Right kidney (tissue), 9 donors: ENCODE measurements around the gene PCDHAC1.
"Not testable (repeated sequence)": the region's sequence is repeated elsewhere in the genome, so short reads cannot be mapped to it uniquely, and the experiment has no call there.

Source experiments
- DNase-seq: peaks from one replicate; pipeline ENCODE4 v3.0.0-alpha.2; 2016
- long read RNA-seq, 8 donors: transcript quantifications; one replicate each; lab custom pipeline, GENCODE V29; 2026

Gene PCDHAC1
- long read RNA-seq, donor 1, full-length matches to known transcripts, result 1 of 1 reads
- long read RNA-seq, donor 1, partial matches to known transcripts, result 0 of 1 reads
- long read RNA-seq, donor 1, other reads (novel, unspliced or antisense), result 0 of 1 reads
- long read RNA-seq, donor 2, result 0 reads
- long read RNA-seq, donor 3, full-length matches to known transcripts, result 1 of 1 reads
- long read RNA-seq, donor 3, partial matches to known transcripts, result 0 of 1 reads
- long read RNA-seq, donor 3, other reads (novel, unspliced or antisense), result 0 of 1 reads
- long read RNA-seq, donor 4, result 0 reads
- long read RNA-seq, donor 5, result 0 reads
- long read RNA-seq, donor 6, result 0 reads
- long read RNA-seq, donor 7, result 0 reads
- long read RNA-seq, donor 8, result 0 reads

DNA sequence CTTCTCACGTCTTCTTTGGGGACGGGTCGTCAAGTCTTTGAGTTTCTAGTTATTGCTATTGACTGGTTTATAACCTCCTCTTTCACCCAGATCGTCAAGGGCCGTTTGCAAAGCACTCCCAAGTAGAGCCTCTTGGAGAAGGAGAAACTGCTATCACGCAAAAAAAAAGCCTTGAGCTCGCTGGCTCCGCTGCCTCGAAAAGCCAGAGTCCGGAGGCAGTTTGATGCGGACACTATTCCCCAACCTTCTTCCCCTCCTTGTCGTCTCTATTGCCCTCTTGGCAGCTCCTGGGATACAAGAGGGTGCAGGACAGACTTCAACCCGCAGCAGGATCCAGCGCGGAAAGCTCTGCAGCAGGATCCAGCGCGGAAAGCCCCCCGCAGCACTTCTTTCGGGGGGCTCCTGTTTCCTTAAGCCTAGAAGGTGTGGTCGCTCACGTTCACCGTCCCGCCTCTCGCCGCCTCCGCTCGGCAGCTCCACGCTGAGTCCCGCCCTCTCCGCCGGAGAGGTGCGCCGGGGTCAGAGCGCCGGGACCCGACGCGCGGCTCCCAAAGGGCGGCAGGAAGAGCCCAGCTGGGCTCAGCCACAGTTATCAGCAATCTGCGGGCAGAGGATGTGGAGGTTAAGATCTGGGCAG lies at the start of gene PCDHAC1:
Gene PCDHAC1 (plus strand): TSS at position 494 of the 637 bp plus-strand sequence. CDS start 594 bp downstream, outside the sequence.
- peak; percentile 62 for DNase-seq

DNA sequence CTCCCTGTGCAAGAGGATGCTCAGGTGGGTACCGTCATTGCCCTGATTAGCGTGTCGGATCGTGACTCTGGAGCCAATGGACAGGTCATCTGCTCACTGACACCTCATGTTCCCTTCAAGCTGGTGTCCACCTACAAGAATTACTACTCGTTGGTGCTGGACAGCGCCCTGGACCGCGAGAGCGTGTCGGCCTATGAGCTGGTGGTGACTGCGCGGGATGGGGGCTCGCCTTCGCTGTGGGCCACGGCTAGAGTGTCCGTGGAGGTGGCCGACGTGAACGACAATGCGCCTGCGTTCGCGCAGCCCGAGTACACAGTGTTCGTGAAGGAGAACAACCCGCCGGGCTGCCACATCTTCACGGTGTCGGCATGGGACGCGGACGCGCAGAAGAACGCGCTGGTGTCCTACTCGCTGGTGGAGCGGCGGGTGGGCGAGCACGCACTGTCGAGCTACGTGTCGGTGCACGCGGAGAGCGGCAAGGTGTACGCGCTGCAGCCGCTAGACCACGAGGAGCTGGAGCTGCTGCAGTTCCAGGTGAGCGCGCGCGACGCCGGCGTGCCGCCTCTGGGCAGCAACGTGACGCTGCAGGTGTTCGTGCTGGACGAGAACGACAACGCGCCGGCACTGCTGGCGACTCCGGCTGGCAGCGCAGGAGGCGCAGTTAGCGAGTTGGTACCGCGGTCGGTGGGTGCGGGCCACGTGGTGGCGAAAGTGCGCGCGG lies 49.4 kb upstream of the PCDHAC1 start:
- not testable (repeated sequence) for DNase-seq

GRCh38 chr5:140877262-140877581 lies 48.9 kb upstream of the PCDHAC1 start:
- no peak for DNase-seq

DNA sequence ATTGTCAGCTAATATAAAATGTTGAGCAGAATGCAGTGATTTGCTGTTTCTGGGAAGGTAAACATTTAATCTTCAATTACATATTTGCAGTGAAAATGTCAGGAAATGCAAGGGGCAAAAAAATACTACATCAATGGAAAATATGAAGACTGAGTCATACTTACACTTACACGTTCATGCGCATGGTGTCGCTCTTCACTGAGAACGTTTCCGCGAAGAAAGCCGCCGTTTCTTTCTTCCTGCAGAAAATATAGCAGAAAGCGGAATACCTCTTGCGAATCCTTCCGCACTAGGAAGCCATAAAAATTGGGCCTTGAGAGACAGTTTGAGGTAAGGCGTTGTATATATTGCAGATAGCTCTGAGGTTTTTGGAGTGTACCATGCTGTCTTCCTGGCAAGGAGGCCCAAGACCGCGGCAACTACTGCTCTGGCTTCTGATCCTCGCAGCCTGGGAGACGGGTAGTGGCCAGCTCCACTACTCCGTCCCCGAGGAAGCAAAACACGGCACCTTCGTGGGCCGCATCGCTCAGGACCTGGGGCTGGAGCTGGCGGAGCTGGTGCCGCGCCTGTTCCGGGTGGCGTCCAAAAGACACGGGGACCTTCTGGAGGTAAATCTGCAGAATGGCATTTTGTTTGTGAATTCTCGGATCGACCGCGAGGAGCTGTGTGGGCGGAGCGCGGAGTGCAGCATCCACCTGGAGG lies 44.1 kb upstream of the PCDHAC1 start, which contains the start of gene PCDHA13:
Gene PCDHA13 (plus strand): TSS at position 236 of the 702 bp plus-strand sequence. CDS start 145 bp downstream, at position 381.
- DNase-seq, result no peak

GRCh38 chr5:140882591-140882899 lies 43.6 kb upstream of the PCDHAC1 start:
- DNase-seq, result no peak

DNA sequence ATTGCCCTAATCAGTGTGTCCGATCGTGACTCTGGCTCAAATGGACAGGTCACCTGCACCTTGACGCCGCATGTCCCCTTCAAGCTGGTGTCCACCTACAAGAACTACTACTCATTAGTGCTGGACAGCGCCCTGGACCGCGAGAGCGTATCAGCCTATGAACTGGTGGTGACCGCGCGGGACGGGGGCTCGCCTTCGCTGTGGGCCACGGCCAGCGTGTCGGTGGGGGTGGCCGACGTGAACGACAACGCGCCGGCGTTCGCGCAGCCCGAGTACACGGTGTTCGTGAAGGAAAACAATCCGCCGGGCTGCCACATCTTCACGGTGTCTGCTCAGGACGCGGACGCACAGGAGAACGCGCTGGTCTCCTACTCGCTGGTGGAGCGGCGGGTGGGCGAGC lies 42.7 kb upstream of the PCDHAC1 start:
- no peak for DNase-seq

- no peak for DNase-seq
Observed at GRCh38 chr5:140883927-140884697, 42.0 kb upstream of the PCDHAC1 start.

DNA sequence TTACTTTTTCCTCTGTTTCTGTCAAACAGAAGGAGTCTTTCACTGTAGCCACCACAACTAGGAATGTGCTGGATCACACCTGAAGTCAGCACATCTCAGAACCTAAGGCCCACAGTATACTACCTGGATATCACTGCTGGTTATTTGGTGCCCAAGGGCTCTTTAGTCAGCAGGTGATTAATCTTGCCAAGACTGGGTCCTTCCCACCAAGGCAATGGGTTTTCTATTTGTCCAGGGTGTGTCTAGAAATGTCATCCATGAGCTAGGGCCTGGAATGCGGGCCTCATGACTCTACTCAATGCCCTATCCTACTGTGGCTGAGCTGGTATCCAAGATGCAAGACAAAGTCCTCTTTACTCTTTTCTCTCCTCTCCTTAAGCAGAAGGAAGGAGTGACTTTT lies 9.8 kb upstream of the PCDHAC1 start:
- DNase-seq, result no peak

GRCh38 chr5:140923601-140924000 lies 2.5 kb upstream of the PCDHAC1 start:
- no peak for DNase-seq

DNA sequence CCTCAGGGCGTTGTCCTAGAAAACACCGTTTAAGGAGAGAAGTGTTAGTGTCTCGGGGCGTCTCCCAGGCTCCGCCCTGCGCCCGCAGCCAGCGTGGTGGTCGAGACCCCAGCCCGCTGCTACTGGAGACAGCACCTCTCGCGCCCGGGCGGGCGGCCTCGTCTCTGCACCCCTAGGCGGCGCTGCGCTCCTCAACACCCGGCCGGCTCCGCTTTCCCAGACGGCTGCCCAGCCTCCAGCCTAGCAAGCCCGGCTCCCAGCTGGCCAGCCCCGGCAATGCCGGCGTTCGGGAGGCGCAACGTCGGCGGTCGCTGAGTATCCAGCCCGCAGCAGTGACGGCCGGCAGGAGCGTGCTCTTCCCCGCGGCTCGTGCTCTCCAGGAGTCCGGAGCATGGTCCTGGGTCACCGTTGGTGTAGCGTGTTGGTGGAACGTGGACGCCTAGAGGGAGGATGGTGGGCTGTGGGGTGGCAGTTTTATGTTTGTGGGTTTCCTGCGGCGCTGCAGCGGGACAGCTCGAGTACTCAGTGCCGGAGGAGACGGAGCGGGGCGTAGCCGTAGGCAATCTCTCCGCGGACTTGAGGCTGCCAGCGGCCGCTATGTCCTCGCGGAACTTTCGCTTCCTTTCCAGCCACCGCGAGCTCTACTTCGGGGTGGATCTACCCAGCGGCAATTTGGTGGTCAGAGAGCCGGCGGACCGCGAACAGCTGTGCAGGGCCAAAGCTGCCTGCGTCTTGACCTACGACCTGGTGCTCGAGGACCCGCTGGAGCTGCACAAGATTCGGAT lies 536 bp downstream of the PCDHAC1 start:
- DNase-seq, result peak; percentile 72

DNA sequence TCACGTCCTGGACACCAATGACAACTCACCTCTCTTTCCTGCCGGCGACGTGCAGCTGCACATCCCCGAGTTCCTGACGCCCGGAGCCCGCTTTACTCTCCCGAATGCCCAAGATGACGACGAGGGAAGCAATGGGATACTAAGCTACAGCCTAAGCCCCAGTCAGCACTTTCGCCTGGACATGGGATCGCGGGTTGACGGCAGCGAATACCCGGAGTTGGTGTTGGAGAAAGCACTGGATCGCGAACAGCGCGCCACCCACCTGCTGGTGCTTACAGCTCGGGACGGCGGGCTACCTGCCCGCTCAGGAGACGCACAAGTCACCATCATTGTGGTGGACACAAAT lies 1.1 kb downstream of the PCDHAC1 start:
- no peak for DNase-seq

GRCh38 chr5:140934964-140935606 lies 9.0 kb downstream of the PCDHAC1 start:
- no peak for DNase-seq

GRCh38 chr5:140946578-140946977 lies 20.5 kb downstream of the PCDHAC1 start:
- no peak for DNase-seq

DNA sequence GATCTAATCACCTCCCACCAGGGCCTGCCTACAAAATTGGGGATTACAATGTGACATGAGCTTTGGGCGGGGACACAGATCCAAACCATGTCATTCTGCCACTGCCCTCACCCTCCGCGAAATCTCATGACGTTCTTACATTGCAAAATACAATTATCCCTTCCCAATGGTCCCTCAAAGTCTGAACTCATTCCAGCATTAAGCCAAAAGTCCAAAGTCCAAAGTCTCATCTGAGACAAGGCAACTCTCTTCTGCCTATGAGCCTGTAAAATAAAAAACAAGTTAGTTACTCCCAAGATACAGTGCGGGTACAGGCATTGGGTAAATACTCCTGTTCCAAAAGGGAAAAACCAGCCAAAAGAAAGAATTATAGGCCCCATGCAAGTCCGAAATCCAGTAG lies 25.5 kb downstream of the PCDHAC1 start:
- DNase-seq, result no peak

GRCh38 chr5:140953234-140953633 lies 27.1 kb downstream of the PCDHAC1 start:
- DNase-seq, result no peak

GRCh38 chr5:140962190-140962589 lies 36.1 kb downstream of the PCDHAC1 start:
- no peak for DNase-seq

DNA sequence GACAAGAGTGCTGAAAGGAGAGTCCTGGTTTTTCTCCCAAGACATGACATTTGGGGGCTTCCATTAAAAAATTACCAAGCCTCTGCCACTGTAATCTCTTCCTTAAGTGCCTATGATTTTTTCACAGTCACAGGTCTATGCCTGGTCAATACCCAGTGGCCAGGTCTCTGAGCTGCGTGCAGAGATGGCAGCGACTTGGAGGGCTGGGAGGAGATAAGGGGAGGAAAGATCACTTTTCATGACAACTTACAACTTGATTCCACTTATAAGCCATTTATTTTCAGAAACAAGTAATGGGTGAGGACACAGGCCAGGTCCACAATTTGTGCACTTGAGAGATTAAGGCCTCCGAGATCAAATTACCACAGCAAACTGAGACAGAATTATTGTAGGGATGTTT lies 38.3 kb downstream of the PCDHAC1 start:
- no peak for DNase-seq

DNA sequence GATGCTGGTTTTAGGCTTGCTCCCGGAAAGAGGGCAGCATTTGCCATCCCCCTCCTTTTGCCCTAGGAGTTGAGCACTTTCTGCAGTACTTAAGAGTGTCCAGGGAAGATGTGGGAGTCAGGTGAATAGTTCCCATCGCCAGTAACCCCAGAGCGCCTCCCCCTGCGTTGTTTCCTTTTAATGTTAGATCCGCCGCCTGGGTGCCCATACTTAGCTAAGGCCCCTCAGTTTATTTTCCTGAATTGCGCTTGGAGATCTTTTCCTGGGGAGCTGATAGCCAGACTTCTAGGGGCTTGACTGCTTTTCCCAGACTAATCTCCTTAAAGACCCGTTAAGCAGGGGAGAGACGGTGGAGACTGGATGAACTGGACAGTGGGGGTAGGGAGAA lies 39.8 kb downstream of the PCDHAC1 start:
- no peak for DNase-seq

DNA sequence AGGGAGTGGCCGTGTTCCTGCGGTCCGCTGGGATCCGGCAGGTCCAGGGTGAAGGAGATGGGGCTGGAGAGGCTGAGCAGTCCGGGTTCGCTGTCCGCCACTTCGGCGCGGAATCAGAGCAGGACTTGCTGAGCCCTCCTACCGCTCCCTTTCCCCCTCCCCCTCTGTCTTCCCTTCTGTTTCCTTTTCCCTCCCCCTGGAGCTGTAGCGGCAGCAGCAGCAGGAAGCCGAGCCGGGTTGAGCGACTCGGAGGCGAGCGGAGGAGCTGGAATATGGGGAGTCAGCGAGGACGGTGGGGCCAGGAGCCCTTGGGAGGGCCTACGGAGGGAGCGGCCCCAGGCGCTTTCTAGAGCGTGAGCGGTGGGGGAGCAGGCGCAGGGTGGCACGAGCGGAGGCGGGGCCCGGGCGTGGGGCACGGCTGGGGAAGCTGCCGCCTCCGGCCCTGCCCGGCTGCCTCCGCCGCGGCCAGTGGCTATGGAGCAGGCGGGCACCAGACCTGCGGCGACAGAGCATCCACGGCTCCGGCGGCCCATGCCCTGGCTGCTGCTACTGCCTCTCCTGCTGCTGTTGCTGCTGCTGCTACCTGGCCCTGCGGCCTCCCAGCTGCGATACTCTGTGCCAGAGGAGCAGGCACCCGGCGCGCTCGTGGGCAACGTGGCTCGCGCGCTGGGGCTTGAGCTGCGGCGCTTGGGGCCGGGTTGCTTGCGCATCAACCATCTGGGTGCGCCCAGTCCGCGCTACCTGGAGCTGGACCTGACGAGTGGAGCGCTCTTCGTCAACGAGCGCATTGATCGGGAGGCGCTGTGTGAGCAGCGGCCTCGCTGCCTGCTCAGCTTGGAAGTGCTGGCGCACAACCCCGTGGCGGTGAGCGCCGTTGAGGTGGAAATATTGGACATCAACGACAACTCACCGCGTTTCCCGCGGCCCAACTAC lies 40.5 kb downstream of the PCDHAC1 start, which contains the start of gene PCDHAC2:
Gene PCDHAC2 (plus strand): TSS at position 184 of the 933 bp plus-strand sequence. CDS start 291 bp downstream, at position 475.
- DNase-seq, result peak; percentile 69
